IPS DF 4.7 (cell line): ENCODE measurements around the gene EXOSC5.
"Not testable (repeated sequence)": the region's sequence is repeated elsewhere in the genome, so short reads cannot be mapped to it uniquely, and the experiment has no call there.

ENCODE experiments used
- DNase-seq: peaks from one replicate; pipeline ENCODE4 v3.0.0-alpha.2; 2013; ENCODE audit warnings: low spot score; ENCODE audit errors: extremely low read depth

The EXOSC5 gene

GRCh38 chr19:41408256-41408655 is 11.1 kb upstream of the EXOSC5 start:
- DNase-seq, result no peak

GRCh38 chr19:41407271-41407670 is 10.1 kb upstream of the EXOSC5 start:
- DNase-seq, result peak; percentile 38

GRCh38 chr19:41405776-41406175 is 8.6 kb upstream of the EXOSC5 start:
- DNase-seq, result no peak

GRCh38 chr19:41403181-41403970 is 6.2 kb upstream of the EXOSC5 start:
- DNase-seq, result no peak

- DNase-seq, result no peak
Measured at GRCh38 chr19:41402010-41402409, 4.9 kb upstream of the EXOSC5 start.

GRCh38 chr19:41401483-41401882 is 4.3 kb upstream of the EXOSC5 start:
- DNase-seq, result no peak

GRCh38 chr19:41399525-41399924 is 2.4 kb upstream of the EXOSC5 start:
- DNase-seq, result no peak

- DNase-seq, result no peak
Measured at GRCh38 chr19:41399091-41399490, 1.9 kb upstream of the EXOSC5 start.

GRCh38 chr19:41398598-41398997 is 1.4 kb upstream of the EXOSC5 start:
- no peak for DNase-seq

- DNase-seq, result no peak
Measured at GRCh38 chr19:41398050-41398418, 875 bp upstream of the EXOSC5 start.

- no peak for DNase-seq
Measured at GRCh38 chr19:41395355-41395754, 1.8 kb downstream of the EXOSC5 start.

GRCh38 chr19:41392775-41393174 is 4.4 kb downstream of the EXOSC5 start:
- DNase-seq, result no peak

GRCh38 chr19:41391618-41392017 is 5.5 kb downstream of the EXOSC5 start:
- no peak for DNase-seq

- no peak for DNase-seq
Measured at GRCh38 chr19:41386442-41386841, 10.7 kb downstream of the EXOSC5 start.

- DNase-seq, result no peak
Measured at GRCh38 chr19:41384351-41384750, 12.8 kb downstream of the EXOSC5 start.

GRCh38 chr19:41381536-41381935 is 15.6 kb downstream of the EXOSC5 start:
- DNase-seq, result not testable (repeated sequence)

GRCh38 chr19:41377977-41378709 is 19.0 kb downstream of the EXOSC5 start:
- DNase-seq, result no peak

- DNase-seq, result no peak
Measured at GRCh38 chr19:41376998-41377365, 20.2 kb downstream of the EXOSC5 start.

GRCh38 chr19:41376241-41376997 is 20.7 kb downstream of the EXOSC5 start, which contains the start of gene TMEM91:
TMEM91 (plus strand) TSS chr19:41376533; CDS start chr19:41378310, 1,777 bp downstream.
- no peak for DNase-seq

GRCh38 chr19:41373993-41374392 is 23.2 kb downstream of the EXOSC5 start:
- no peak for DNase-seq

GRCh38 chr19:41372501-41372900 is 24.7 kb downstream of the EXOSC5 start:
- DNase-seq, result no peak

GRCh38 chr19:41371541-41371940 is 25.6 kb downstream of the EXOSC5 start:
- no peak for DNase-seq
